NCI-H526 (cell line): ENCODE results near the gene ZDHHC11B.
A peak's percentile ranks its signal among the peaks of the same experiment; 100 is the strongest.
"Not testable (repeated sequence)": the region's sequence is repeated elsewhere in the genome, so short reads cannot be mapped to it uniquely, and the experiment has no call there.

Experiments
- DNase-seq, 2 experiments: peaks; one replicate each; lab custom pipeline; 2025; lab: John Stamatoyannopoulos, UW

The ZDHHC11B gene, protein sequence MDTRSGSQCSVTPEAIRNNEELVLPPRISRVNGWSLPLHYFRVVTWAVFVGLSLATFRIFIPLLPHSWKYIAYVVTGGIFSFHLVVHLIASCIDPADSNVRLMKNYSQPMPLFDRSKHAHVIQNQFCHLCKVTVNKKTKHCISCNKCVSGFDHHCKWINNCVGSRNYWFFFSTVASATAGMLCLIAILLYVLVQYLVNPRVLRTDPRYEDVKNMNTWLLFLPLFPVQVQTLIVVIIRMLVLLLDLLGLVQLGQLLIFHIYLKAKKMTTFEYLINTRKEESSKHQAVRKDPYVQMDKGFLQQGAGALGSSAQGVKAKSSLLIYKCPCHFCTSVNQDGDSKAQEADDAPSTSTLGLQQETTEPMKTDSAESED

DNA sequence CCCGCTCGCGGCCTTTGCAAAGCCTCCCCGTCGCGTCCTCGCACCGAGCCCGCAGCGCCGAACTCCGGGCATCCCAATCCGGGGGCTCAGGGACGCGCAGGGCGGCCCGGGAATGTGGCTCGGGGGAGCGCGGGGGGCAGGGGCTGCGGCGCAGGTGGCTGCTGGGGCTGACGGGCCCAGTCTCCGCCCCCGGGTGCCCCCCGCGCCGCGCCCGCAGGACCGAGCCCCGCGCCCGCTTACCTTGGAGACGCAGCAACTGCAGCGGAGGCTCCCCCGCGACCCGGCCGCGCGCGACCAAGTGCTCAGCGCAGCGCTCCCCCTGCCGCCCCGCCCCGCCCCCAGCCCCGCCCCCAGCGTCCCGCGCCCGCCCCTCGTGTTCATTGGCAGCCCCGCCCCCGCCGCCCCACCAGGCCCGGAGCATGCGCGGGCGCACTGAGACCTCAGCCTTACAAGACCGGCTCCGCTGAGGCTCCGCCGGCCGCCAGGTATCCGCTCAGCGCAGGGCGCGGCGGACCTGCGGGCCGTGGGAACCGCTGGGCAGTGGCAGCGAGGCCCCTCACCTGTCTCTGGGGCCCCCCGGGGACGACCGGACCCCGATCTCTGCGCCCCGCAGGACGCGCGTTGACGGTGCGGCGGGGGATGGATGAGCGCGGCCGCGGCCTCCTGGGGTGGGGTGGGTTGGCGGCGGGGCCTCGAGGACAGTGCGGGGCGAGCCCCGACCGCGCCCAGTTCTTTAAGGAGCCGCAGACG is at the start of gene ZDHHC11B:
ZDHHC11B (minus strand) TSS at position 302 of the 750 bp plus-strand sequence. CDS start 17,810 bp downstream, outside the sequence.
- peak; percentile 58 to 92 for DNase-seq

DNA sequence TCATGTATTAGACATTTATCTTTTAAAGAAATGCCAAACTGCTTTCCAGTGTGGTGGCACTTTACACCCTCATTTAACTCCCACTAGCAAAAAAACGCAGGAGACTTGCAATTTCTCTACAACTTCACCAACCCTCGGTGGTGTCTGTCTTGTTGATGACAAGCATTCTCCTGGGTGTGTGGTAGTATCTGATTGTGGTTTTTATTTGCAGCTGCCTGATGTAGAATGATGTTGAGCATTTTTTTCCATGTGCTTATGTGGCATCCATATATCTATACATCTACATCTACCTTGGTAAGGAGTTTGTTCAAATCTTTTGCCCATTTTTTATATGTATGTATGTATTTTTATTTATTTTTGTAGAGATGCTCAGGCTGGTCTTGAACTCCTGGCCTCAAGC is 49.5 kb upstream of the ZDHHC11B start:
- not testable (repeated sequence) for DNase-seq

DNA sequence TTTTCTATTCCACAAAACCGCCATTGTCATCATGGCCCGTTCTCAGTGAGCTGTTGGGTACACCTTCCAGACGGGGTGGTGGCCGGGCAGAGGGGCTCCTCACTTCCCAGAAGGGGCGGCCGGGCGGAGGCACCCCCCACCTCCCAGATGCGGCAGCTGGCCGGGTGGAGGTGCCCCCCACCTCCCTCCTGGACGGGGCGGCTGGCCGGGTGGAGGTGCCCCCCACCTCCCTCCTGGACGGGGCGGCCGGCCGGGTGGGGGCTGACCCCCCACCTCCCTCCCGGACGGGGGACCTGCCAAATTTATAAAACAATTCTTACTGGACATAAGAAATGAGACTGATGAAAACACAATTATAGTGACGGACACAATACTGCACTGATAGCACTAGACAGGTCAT is 43.7 kb upstream of the ZDHHC11B start:
- DNase-seq: not testable (repeated sequence)

DNA sequence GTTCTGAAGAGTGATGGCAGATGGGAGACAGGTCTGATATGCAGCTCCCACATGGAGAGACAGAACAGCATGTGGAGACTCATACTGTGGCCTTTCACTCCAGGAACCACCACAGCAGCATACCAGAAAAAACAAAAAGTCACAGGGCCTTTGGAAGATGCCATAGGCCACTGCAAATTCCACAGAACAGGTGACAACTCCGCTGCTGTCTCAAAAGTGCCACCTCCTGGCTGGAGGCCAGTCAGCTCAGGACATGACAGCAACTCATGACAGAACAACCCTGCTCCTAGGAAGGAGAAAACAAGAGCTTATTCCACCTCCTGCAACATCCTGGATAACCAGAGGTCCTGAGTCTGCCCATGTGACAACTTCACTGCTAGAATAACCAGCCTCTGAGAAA is 41.0 kb upstream of the ZDHHC11B start:
- peak; percentile 18 to 36 for DNase-seq

DNA sequence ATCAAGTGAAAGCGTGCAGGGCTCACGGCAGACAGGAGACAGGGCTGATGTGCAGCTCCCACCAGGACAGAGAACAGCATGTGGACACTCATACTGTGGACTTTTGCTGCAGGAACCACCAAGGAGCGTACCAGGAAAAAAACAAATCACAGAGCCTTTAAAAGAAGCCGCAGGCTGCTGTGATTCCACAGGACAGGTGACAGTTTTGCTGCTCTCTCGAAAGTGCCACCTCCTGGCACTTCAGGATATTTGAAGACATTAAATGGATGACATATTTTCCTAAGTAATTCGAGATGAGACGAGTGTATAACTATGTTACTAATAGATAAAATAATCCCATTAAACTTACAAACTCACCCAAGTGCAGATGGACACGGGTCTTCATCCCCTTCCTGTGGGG is 37.0 kb upstream of the ZDHHC11B start:
- DNase-seq: no peak

DNA sequence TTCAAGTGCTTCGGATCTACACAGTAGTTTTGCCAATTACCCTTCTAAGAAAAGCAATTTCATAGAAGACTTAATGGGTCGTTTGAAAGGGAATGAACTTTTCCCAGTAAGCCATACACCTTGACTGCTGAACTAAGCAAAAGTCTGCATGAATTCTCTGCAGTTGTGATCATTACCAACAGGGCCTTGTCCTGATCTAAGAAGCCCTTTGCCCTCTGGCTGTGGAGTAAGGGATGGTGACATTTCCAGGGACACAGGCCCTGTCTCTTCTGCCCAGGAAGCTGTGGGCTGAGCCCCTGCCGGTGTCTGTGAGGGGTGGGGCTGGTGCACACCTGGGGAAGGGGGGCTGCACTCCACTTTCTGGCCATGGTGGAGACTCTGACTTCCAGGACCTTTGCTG is 35.7 kb upstream of the ZDHHC11B start:
- no peak for DNase-seq

DNA sequence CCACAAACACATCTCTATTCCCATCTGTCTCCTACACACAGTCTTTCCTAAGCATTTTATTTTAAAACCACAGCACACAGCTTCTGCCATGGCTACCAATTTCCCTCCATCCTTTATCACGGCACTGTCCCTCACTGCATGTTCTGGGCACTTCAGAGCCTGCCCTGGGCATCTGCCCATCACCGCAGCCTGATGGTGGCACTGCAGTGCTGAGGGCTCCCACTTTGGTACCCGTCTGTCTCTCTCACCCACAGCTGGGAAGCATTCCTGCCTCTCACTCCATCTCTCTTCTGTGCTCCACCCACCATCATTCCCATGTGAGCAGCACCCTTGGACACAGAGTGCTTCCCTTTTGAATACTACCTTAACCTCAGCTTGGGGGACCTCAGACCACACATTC is 34.5 kb upstream of the ZDHHC11B start:
- no peak for DNase-seq

DNA sequence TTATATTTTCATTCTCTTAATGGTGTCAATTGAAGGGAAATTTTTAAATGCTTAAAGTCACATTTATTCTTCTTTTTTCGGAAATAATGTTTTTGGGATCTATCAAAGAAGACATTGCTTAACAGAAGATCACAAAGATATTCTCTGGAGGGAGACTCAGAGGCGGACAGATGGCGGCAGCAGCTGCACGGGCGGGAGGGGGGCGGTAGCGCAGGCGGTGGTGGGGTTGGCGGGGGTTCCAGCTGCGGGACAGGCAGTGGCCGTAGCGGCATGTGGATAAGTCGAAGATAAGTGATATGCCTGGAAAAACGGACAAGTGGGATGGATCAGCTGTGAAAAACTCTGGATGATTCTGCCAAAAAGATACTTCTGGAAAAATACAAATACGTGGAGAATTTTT is 31.6 kb upstream of the ZDHHC11B start:
- DNase-seq: no peak

DNA sequence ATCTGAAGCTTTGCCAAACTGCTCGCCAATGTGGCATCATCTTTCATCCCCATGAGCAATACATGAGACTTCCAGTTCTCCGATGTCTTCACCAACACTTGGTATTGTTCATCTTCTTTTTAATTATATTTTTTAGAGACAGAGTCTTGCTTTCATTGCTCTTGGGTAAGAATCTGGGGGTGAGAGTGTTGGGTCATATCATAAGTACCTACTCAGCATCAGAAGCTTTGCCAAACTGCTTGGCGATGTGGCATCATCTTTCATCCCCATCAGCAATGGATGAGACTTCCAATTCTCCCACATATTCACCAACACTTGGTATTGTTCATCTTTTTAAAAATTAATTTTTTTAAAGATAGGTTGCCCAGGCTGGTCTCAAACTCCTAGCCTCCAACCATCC is 30.9 kb upstream of the ZDHHC11B start:
- DNase-seq: no peak

DNA sequence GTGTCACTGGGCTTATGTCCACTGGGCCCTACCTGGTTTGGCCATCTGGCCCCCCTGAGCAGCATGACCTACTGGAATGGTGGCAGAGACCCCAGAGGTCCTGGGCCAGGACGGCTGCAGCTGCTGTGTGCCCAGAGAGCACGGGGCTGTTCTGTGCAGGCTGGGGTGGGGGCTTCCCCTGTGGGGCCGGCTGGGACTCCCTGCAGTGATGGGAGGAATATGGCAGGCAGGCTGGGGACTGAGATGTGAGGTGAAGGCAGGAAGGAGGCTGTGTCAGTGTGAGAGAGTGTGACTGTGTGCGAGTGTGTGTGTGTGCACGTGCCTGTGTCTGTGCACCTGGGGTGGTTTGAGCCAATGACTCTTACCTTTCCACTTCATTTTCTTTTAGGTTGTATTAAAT is 29.0 kb upstream of the ZDHHC11B start:
- not testable (repeated sequence) for DNase-seq

DNA sequence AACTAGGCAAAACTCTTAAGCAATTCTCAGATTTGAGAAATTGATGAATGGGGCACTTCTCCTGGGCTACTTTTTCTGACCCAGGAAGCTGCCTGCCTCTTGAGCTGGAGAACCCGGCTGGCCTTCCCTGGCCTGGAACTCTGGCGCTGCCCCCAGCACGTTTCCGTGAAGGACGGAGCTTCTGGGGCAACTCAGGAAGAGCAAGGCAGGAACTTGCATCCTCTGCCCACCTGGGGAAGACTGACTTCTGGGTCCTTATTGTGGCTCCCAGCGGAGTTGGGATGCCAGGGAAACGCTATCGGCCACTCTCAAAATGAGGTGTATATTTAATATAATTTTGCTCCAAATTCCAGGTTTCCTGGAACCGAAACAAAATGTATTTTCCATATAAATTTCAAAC is 26.9 kb upstream of the ZDHHC11B start:
- DNase-seq: not testable (repeated sequence)

DNA sequence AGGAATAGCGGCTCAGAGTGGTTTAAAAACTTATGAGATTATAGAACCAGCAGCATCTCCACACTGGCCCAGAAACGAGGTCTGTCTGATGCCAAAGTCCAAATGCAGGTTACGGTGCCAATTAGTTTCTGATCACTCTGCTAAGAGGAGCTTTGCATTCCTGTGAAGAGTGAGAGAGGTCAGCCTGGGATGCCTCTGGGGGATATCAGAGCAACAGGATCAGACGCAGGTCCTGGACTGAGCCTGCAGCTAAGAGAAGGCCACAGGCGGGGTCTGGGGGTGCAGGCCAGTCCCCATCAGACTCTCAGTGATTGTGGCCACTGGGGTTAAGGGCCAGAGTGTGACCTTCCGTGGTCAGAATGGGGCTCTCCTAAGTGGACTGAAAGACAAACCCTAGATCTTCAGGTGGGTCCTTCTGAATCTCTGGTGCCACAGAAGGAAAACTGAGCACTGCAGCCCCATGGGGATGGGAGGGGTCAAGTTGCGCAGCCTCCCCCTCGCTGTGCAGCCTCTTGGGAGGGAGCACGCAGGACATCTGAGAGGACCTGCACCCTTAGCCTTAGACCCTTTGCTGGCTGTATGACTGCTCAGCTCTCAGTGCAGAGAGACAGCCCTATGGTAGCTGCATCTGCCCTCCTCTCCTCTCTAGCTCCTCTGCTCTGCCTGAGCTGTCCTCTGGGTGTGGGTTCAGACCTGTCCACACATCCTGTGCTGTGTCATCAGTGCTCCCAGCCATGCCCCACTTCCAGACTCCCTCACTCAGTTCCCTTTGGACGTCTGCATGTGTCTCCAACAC is 23.4 kb upstream of the ZDHHC11B start:
- not testable (repeated sequence) for DNase-seq

DNA sequence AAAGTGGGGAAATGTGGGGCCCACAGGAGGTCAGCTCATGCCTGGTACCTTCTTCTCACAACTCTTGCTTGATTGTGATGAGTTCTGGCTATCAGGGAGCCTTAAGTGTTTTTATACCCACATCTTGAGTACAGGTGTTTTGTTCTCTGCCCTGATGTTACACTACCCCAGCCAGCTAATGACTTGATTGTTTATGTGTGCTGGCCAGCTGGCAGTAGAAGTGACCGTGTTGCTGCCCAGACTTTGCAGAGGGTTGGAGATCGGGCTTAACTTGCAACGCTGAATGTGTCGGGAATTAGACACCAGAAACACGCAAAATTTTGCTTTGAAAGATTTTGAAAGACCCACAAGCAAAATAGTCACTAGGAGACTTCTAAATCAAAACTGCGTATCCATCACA is 16.9 kb upstream of the ZDHHC11B start:
- DNase-seq: no peak

DNA sequence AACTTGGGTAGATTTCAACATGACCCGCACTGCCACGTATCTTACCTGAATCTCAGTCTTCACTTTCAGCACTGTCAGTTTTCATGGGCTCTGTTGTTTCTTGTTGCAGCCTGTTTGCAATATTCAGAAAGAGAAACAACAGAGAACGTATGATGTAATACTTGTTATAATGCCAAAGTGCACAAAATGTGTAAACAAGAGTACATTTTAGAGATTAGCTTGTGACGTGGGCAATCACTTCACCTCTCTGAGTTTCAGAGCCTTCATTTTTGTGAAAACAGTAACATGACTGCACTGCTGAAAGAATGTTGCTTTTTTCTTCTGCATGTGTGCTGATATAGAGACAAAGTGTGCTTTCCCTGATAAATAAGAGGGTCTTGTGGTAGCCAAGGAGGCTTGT is 16.5 kb upstream of the ZDHHC11B start:
- DNase-seq: not testable (repeated sequence)

DNA sequence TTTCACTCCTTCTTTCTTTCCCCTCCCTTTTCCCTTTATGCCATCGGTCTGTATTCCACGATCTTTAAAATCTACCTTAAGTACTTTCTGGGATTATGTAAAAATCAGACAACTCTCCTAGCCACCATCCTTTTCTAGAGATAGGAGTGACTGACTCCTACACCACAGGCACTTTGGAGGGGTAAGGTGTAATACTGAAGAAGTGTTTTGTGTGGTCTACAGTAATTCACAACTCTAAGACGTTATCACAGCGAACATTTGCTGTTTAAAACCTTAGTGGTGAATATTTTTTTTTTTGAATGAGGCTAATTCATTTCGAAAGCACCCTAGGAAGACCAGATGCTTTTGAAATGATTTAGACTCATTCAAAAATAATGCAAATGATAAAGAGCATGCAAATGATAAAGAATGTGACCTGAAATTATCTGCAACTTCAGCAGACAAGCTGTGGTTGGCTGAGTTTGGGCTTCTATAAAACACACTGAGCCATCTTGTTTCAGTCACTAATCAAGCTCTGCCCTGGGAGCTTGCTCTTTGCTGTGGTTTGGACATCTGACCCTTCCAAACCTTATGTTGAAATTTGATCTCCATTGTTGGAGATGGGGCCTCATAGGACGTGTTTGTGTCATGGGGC is 14.1 kb upstream of the ZDHHC11B start:
- DNase-seq: peak; percentile 90

DNA sequence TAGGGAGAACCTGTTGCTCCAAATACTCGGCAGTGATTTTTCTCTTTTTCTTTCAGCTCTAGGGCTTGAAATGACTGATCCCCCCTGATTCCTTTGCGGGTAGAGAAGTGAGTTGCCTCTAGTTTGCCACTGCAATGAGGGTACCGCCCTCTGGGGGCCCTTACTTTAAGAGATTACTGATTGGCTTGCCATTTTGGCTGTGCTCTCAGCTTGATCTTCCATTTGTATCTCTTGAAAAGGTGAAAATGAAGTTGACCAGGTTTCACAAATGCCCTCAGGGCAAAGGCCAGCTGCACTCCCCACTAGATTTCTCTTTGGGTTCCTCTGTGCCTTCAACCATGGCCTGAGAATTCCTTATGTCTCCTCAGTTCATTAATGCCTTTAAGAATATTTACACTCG is 13.5 kb upstream of the ZDHHC11B start:
- DNase-seq: not testable (repeated sequence)

DNA sequence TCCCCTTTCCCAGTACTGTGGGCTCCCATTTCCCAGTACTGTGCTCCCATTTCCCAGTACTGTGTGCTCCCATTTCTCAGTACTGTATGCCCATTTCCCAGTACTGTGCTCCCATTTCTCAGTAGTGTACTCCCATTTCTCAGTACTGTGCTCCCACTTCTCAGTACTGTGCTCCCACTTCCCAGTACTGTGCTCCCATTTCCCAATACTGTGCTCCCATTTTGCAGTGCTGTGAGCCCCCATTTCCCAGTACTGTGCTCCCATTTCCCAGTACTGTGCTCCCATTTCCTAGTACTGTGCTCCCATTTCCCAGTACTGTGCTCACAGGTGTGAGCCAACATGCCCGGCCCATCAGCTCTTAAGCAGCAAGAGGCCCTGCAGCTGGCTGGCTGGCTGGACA is 11.3 kb upstream of the ZDHHC11B start:
- not testable (repeated sequence) for DNase-seq

DNA sequence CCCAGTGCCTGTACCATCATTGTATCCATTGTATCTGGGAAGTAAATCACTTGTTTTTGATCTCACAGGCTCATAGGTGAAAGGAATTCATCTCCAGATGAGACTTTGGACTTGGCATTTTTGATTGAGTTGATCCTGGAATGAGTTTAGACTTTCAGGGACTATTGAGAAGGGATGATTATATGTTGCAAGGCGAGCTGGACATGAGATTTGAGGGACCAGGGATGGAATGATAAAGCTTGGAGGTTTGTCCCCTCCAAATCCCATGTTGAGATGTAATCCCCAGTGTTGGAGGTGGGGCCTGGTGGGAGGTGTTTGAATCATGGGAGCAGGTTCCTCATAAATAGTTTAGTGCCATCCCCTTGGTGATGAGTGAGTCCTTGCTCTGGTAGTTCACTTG is 10.4 kb upstream of the ZDHHC11B start:
- not testable (repeated sequence) for DNase-seq

DNA sequence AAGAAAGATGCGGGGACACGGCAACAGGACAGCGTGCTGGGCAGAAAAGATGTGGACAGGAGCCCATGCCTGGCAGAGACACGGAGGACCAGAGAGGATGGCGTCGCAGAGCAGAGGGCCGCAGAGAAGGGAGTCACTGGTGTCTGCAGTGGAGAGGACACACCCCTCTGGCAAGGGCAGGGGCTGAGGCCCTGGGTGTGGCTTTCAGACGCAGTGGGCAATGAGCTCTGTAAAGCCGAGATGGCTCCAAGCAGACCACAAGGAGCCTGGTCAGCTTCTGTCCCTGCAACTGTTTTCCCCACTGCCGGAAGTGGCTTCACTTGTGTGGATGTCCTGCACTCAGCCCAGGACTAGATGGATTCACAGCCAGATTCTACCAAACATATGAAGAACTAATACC is 4.2 kb upstream of the ZDHHC11B start:
- not testable (repeated sequence) for DNase-seq

DNA sequence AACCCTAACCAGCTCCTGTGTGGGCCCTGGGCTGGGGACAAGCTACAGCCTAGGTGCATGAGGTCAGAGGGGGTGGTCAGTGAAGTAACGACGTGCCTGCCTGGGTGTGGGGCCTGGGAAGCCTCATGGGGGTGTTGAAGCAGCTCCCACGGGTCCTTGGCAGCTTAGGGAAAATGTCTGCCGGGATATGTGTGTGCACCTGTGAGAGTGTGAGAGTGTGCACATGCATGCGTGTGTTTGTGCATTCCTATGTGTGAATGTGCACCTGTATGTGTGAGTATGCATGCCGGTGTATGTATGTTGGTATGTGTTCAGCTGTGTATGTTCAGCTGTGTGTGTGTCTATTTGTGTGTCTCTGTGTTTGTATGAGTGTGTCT is 3.3 kb upstream of the ZDHHC11B start:
- not testable (repeated sequence) for DNase-seq

DNA sequence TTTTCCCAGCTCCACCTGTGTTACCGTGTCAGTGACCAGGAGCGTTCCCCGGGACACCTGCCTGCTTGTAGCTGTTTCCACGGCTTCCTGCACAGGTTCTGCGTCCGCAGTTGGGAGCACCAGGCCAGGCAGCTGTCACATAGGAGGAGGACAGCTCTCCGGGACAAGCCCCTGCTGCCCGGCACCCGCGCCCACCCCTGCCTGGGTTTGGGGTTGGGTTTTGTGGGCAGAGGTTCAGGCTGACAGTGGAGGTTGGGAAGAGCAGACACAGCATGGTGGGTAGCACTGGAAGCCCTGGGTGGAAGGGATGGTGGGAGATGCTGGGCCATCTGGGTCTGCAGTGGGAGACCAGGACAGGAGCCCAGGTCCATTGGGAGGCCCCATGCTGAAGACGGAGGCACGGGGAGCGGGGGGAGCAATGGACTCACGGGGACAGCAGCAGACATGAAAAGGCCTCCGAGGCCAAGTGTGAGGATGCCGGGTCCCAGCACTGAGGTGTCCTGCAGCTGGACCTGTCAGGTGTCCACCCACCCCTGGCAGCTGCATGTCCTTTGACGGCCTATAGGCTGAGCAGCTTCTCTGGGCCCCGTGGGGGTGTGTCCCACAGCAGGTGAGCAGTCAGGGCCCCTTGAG is 2.8 kb upstream of the ZDHHC11B start:
- not testable (repeated sequence) for DNase-seq
